GM23248 (cell line): ENCODE measurements around the gene S1PR2. TPM values are rescaled to one million over a fixed set of nuclear protein-coding genes. Genes with fewer than 3 reads are reported as not detected.
A peak's percentile ranks its signal among the peaks of the same experiment; 100 is the strongest.

Experiments
- DNase-seq: peaks from one replicate; pipeline ENCODE4 v3.0.0-alpha.2; 2015
- H2AFZ ChIP-seq: fragments of 200-600 bp; sonication (generic); 2 replicates; pipeline ENCODE4 v1.6.1; 2016; ENCODE audit warnings: antibody characterized with exemption
- H3F3A ChIP-seq: fragments of 200-600 bp; sonication (generic); 2 replicates; pipeline ENCODE4 v1.6.1; 2016; ENCODE audit warnings: mild to moderate bottlenecking, antibody characterized with exemption, mixed run types; ENCODE audit not compliant: insufficient read depth
- H3K27ac ChIP-seq: fragments of 200-600 bp; sonication (generic); 2 replicates; pipeline ENCODE4 v1.5.1; 2016; ENCODE audit warnings: mild to moderate bottlenecking
- H3K27me3 ChIP-seq: fragments of 200-600 bp; sonication (generic); replicated peaks from 2 replicates; pipeline ENCODE4 v1.6.1; 2016; ENCODE audit warnings: mild to moderate bottlenecking; ENCODE audit not compliant: insufficient read depth
- H3K36me3 ChIP-seq: fragments of 200-600 bp; sonication (generic); 2 replicates; pipeline ENCODE4 v1.6.1; 2016; ENCODE audit warnings: low read depth, mild to moderate bottlenecking
- H3K4me1 ChIP-seq: fragments of 200-600 bp; sonication (generic); 2 replicates; pipeline ENCODE4 v1.6.1; 2016; ENCODE audit warnings: mild to moderate bottlenecking; ENCODE audit not compliant: insufficient read depth
- H3K4me2 ChIP-seq: fragments of 200-600 bp; sonication (generic); one replicate; pipeline ENCODE4 v1.6.1; 2016; ENCODE audit warnings: mild to moderate bottlenecking; ENCODE audit not compliant: unreplicated experiment
- H3K4me3 ChIP-seq: fragments of 200-600 bp; sonication (generic); 2 replicates; pipeline ENCODE4 v1.5.1; 2016; ENCODE audit warnings: mild to moderate bottlenecking
- H3K79me2 ChIP-seq: fragments of 200-600 bp; sonication (generic); 2 replicates; pipeline ENCODE4 v1.6.1; 2016; ENCODE audit warnings: mild to moderate bottlenecking; ENCODE audit not compliant: insufficient read depth
- H3K9ac ChIP-seq: fragments of 200-600 bp; sonication (generic); 2 replicates; pipeline ENCODE4 v1.6.1; 2016; ENCODE audit warnings: mild to moderate bottlenecking
- H3K9me2 ChIP-seq: fragments of 200-600 bp; sonication (generic); 2 replicates; pipeline ENCODE4 v1.6.1; 2016; ENCODE audit warnings: mixed run types, mild to moderate bottlenecking, moderate library complexity; ENCODE audit not compliant: insufficient read depth
- H3K9me3 ChIP-seq: fragments of 200-600 bp; sonication (generic); one replicate; pipeline ENCODE4 v1.6.1; 2017; ENCODE audit warnings: low read depth
- H4K20me1 ChIP-seq: fragments of 200-600 bp; sonication (generic); 2 replicates; pipeline ENCODE4 v1.6.0; 2016; ENCODE audit not compliant: insufficient read depth
- EZH2 ChIP-seq: fragments of 200-600 bp; sonication (generic); IDR thresholded peaks from 2 replicates; pipeline ENCODE4 v1.6.1; 2018; ENCODE audit warnings: antibody characterized with exemption, mild to moderate bottlenecking; ENCODE audit not compliant: insufficient read depth, poor library complexity, severe bottlenecking
- EZH2phosphoT487 ChIP-seq: fragments of 200-600 bp; sonication (generic); IDR thresholded peaks from 2 replicates; pipeline ENCODE4 v1.6.1; 2018; ENCODE audit warnings: antibody characterized with exemption, moderate library complexity, mild to moderate bottlenecking, low read depth; ENCODE audit not compliant: insufficient read depth
- WGBS, 2 experiments: methylation state at CpG; one replicate each; pipeline ENCODE4 v1.1.6; 2015 to 2017; ENCODE audit warnings: low lambda C conversion rate in 2 of 2, low coverage in 1 of 2; ENCODE audit errors: missing lambda C conversion rate in 2 of 2; 5-methylcytosine and 5-hydroxymethylcytosine counted together
- in situ Hi-C: fragments of 300-500 bp; cut with MboI; formaldehyde crosslinking; loops from 2 replicates; pipeline ENCODE4 v1.15.0; 2020
- polyA plus RNA-seq: library from polyadenylated mRNA; unstranded; fragments of >200 nt; fragmentation: Nextera tagmentation; extraction: Ambion mirVana; gene quantifications from 2 replicates; pipeline ENCODE4 v1.2.1, GENCODE V29; 2016
- total RNA-seq: library from RNA; depleted of rRNA; stranded (reverse); fragments of >200 nt; shearing (Covaris generic); gene quantifications from 2 replicates; pipeline ENCODE4 v1.2.3, GENCODE V29; 2014

Gene S1PR2
- total and polyA plus RNA-seq, 2 experiments from 2014 or later = 20.3 to 35.1 TPM

GRCh38 chr19:10228393-10228792, 2.7 kb downstream of the S1PR2 start:
- in situ Hi-C loops = loop anchor here (25.0 kb wide), 1 partner anchor 291 kb away; the partner anchor contains the start of gene OLFM2
- Histone ChIP-seq H3K27me3 (no peaks in the 10 kb centered on the region), H3K4me1 (peaks cover 10% of the 10 kb centered on the region), H3K27ac (no peak overlapping the region), H4K20me1 (no peaks in the 10 kb centered on the region), H3F3A (peaks cover 45% of the 10 kb centered on the region), H2AFZ (no peak overlapping the region), H3K9me3 (no peaks in the 10 kb centered on the region), H3K4me3 (no peak overlapping the region), H3K9ac (no peak overlapping the region), H3K4me2 (no peak overlapping the region), H3K36me3 (no peaks in the 10 kb centered on the region), H3K79me2 (peaks cover 65% of the 10 kb centered on the region), H3K9me2 (no peaks in the 10 kb centered on the region)
- WGBS, 2 experiments = 69 to 73% methylated on average over 5 of the region's 5 CpGs
- no peak for TF ChIP-seq EZH2phosphoT487
- no peak for TF ChIP-seq EZH2
- no peak for DNase-seq

- H3K27me3 ChIP-seq = no peaks in the 10 kb centered on the region
- H3K79me2 ChIP-seq = peaks cover 73% of the 10 kb centered on the region
- H2AFZ ChIP-seq = no peak overlapping the region
- H3K36me3 ChIP-seq = no peaks in the 10 kb centered on the region
- H3K27ac ChIP-seq = peak overlapping the region; percentile 78
- H3K9ac ChIP-seq = peak overlapping the region; percentile 49; the same call in 1 of the 2 replicates
- H3K4me2 ChIP-seq = peak overlapping the region; percentile 7
- DNase-seq = peak; percentile 44
- peaks cover 45% of the 10 kb centered on the region for H3F3A ChIP-seq
- TF ChIP-seq EZH2phosphoT487 (no peak), EZH2 (no peak)
- in situ Hi-C loops = loop anchor here (25.0 kb wide), 1 partner anchor 290 kb away; the partner anchor contains the start of gene OLFM2
- no peaks in the 10 kb centered on the region for H3K9me2 ChIP-seq
- peak overlapping the region; percentile 4; the same call in 1 of the 2 replicates for H3K4me3 ChIP-seq
- WGBS, 2 experiments = 30 to 37% methylated on average over 22 to 27 of the region's 28 CpGs
- H3K4me1 ChIP-seq = peaks cover 10% of the 10 kb centered on the region
- no peaks in the 10 kb centered on the region for H3K9me3 ChIP-seq
- no peaks in the 10 kb centered on the region for H4K20me1 ChIP-seq
These were observed 3.8 kb downstream of the S1PR2 start for GRCh38 chr19:10227026-10227971.

GRCh38 chr19:10226376-10227025, 4.6 kb downstream of the S1PR2 start:
- peak; percentile 89 for DNase-seq
- H3K4me1 ChIP-seq = peaks cover 10% of the 10 kb centered on the region
- in situ Hi-C loops = loop anchor here (25.0 kb wide), 1 partner anchor 289 kb away; the partner anchor contains the start of gene OLFM2
- H3K27me3 ChIP-seq = no peaks in the 10 kb centered on the region
- no peaks in the 10 kb centered on the region for H4K20me1 ChIP-seq
- no peaks in the 10 kb centered on the region for H3K36me3 ChIP-seq
- H3K79me2 ChIP-seq = peaks cover 81% of the 10 kb centered on the region
- H3K9ac ChIP-seq = peak overlapping the region; percentile 49
- H3K27ac ChIP-seq = peak overlapping the region; percentile 78
- no peak for TF ChIP-seq EZH2phosphoT487
- no peak for TF ChIP-seq EZH2
- H3F3A ChIP-seq = peaks cover 38% of the 10 kb centered on the region
- H2AFZ ChIP-seq = peak overlapping the region; percentile 40
- 1% methylated on average over 11 to 13 of the region's 13 CpGs for WGBS, 2 experiments
- peak overlapping the region; percentile 50 for H3K4me2 ChIP-seq
- peak overlapping the region; percentile 25 for H3K4me3 ChIP-seq
- H3K9me3 ChIP-seq = no peaks in the 10 kb centered on the region
- no peaks in the 10 kb centered on the region for H3K9me2 ChIP-seq

GRCh38 chr19:10226021-10226375, 5.1 kb downstream of the S1PR2 start:
- H3K9ac ChIP-seq = peak overlapping the region; percentile 49
- in situ Hi-C loops = loop anchor here (25.0 kb wide), 1 partner anchor 289 kb away; the partner anchor contains the start of gene OLFM2
- H3K27ac ChIP-seq = peak overlapping the region; percentile 78

More at GRCh38 chr19:10226021-10226375, 5.1 kb downstream of the S1PR2 start:
- Histone ChIP-seq H2AFZ (peak overlapping the region; percentile 40; the same call in 1 of the 2 replicates), H3K4me2 (peak overlapping the region; percentile 50), H3K9me3 (no peaks in the 10 kb centered on the region), H3K9me2 (no peaks in the 10 kb centered on the region), H3K4me1 (peaks cover 10% of the 10 kb centered on the region), H4K20me1 (no peaks in the 10 kb centered on the region), H3K4me3 (peak overlapping the region; percentile 25), H3K79me2 (peaks cover 86% of the 10 kb centered on the region), H3F3A (peaks cover 38% of the 10 kb centered on the region), H3K36me3 (no peaks in the 10 kb centered on the region), H3K27me3 (no peaks in the 10 kb centered on the region)
- TF ChIP-seq EZH2 = no peak
- no peak for TF ChIP-seq EZH2phosphoT487
- DNase-seq = no peak
- WGBS, 2 experiments = 36 to 38% methylated on average over 6 of the region's 6 CpGs
